Tibial artery (tissue), 4 donors: Measurements from ENCODE around the gene FTCDNL1.

ENCODE experiments used
- DNase-seq, 2 donors: peaks; one replicate each; pipeline ENCODE4 v3.0.0-alpha.2; 2019
- H3K27ac ChIP-seq, 2 donors: fragments of 200-600 bp; sonication (generic) in 1 of 2; 1 replicate in 1 of 2; 2 replicates in 1 of 2; pipeline ENCODE4 v1.5.1; 2018 to 2019; ENCODE audit warnings: mild to moderate bottlenecking in 1 of 2
- H3K27me3 ChIP-seq, 2 donors: fragments of 200-600 bp; sonication (generic) in 1 of 2; one replicate each; pipeline versions ENCODE4 v1.5.1 to v1.6.0; 2016 to 2019
- H3K36me3 ChIP-seq, 3 donors: fragments of 200-600 bp; sonication (generic) in 2 of 3; one replicate each; pipeline ENCODE4 v1.5.1; 2016 to 2019; ENCODE audit warnings: mild to moderate bottlenecking in 2 of 3
- H3K4me1 ChIP-seq, 4 donors: fragments of 200-600 bp; sonication (generic) in 2 of 4; 1 replicate in 3 of 4; 2 replicates in 1 of 4; pipeline ENCODE4 v1.5.1; 2016 to 2019
- H3K4me3 ChIP-seq, 2 donors: fragments of 200-600 bp; sonication (generic) in 1 of 2; 1 replicate in 1 of 2; 2 replicates in 1 of 2; pipeline ENCODE4 v1.5.1; 2018 to 2019; ENCODE audit warnings: mild to moderate bottlenecking in 2 of 2
- H3K9me3 ChIP-seq, 3 donors: fragments of 200-600 bp; sonication (generic) in 1 of 3; one replicate each; pipeline ENCODE4 v1.5.1; 2016 to 2019
- intact Hi-C: fragments of 100-400 bp; cut with DNase I; formaldehyde crosslinking; loops from one replicate; pipeline ENCODE4 v1.15.0; 2023; ENCODE audit warnings: low total_unique reads
- TF ChIP-seq, protein P1 (sequence below), 2 experiments: fragments of 200-600 bp in 1 of 2; fragments of 450-650 bp in 1 of 2; IDR thresholded peaks; one replicate each; pipeline ENCODE4 v1.5.1; 2017 to 2019; ENCODE audit warnings: antibody characterized with exemption in 2 of 2, mild to moderate bottlenecking in 1 of 2, moderate library complexity in 1 of 2

Gene FTCDNL1

DNA sequence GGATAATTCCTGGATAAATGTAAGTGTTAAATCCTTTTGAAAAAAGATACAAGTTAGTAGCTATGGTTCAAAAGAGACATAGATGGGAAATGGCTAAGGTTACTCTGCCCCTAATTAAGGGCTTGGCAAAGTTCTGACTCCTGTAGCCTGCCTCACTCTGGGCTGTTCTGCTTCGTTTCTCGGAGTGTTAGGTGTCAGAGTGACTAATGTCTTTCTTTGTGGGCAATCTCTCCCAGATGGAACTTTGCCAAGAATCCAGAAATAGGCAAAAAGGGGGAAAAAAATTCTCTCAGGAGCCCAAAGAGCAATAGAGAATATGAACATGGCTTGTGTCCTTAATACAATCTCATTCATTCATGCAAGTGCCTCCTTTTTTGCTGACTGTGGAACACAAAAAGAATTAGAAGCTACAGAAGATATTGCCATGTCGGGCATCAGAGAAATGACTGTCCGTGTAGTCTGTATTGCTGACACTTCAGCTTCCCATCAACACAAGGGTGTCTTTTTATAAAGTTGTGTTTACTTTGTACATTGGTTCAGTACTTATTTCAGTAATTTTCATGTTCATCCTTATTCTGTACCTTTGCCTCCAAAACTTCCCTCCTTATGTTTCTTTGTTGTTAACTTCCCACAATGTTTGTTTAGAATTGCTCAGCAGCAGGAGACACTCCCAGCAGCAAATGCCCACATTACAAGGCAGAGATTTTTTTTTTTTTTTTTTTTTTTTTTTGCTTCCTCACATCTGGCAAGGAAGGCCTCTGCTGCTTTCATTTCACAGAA lies 134.0 kb downstream of the FTCDNL1 start:
- no peak for DNase-seq
- Histone ChIP-seq H3K4me1 (no peaks in the 10 kb centered on the region), H3K27ac (no peak overlapping the region), H3K36me3 (no peaks in the 10 kb centered on the region), H3K27me3 (no peaks in the 10 kb centered on the region), H3K9me3 (no peaks in the 10 kb centered on the region), H3K4me3 (no peak overlapping the region)
- intact Hi-C loops: no loop called here
- TF ChIP-seq, protein P1, sequence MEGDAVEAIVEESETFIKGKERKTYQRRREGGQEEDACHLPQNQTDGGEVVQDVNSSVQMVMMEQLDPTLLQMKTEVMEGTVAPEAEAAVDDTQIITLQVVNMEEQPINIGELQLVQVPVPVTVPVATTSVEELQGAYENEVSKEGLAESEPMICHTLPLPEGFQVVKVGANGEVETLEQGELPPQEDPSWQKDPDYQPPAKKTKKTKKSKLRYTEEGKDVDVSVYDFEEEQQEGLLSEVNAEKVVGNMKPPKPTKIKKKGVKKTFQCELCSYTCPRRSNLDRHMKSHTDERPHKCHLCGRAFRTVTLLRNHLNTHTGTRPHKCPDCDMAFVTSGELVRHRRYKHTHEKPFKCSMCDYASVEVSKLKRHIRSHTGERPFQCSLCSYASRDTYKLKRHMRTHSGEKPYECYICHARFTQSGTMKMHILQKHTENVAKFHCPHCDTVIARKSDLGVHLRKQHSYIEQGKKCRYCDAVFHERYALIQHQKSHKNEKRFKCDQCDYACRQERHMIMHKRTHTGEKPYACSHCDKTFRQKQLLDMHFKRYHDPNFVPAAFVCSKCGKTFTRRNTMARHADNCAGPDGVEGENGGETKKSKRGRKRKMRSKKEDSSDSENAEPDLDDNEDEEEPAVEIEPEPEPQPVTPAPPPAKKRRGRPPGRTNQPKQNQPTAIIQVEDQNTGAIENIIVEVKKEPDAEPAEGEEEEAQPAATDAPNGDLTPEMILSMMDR (IDR thresholded peaks at IDR 0.05): no peak

DNA sequence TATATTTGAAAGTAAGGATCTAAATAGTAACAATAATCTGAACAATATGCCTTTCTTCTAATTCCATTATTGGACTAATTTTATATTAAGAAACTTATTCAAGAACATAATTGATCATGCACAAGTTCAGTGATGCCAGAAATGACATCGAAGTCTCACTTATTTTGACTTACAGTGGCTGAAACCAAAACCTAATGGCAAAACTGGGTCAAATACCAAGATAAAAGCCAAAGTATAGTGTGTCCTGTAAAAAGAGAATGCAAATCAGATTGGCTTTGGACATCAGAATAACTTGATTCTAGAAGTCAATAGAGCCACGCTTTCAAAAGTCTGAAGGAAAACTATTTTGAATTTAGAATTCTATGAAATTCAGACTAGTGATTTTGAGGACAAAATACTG lies 137.2 kb downstream of the FTCDNL1 start:
- TF ChIP-seq, protein P1 (IDR thresholded peaks at IDR 0.05): no peak
- Histone ChIP-seq H3K4me1 (no peaks in the 10 kb centered on the region), H3K27ac (no peak overlapping the region), H3K9me3 (no peaks in the 10 kb centered on the region), H3K36me3 (no peaks in the 10 kb centered on the region), H3K4me3 (no peak overlapping the region), H3K27me3 (no peaks in the 10 kb centered on the region)
- no peak for DNase-seq
- intact Hi-C loops: no loop called here

DNA sequence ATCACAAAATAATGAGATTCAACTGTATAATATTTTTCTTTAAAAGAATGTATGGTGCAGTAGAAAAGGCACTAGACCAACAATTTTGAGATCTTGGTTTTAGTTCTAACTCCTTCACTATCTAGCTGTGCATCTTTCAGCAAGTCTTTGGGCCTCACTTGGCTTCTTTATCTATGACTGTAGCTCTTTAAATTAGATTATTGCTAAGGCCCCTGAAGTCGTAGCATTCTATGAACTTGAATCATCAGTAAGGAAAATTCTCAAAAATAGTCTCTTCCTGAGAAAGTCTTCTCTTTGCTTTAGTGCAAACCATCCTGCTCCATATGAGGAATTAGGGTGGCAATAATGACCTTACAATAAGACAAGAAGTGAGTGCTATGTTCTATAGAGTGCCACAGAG lies 140.4 kb downstream of the FTCDNL1 start:
- TF ChIP-seq, protein P1 (IDR thresholded peaks at IDR 0.05): no peak
- no peak for DNase-seq
- Histone ChIP-seq H3K9me3 (no peaks in the 10 kb centered on the region), H3K27ac (no peak overlapping the region), H3K4me1 (no peaks in the 10 kb centered on the region), H3K4me3 (no peak overlapping the region), H3K27me3 (no peaks in the 10 kb centered on the region), H3K36me3 (no peaks in the 10 kb centered on the region)
- intact Hi-C loops: no loop called here
